Measurements from ENCODE around the gene BUD23. TPM values are rescaled to one million over a fixed set of nuclear protein-coding genes. Genes with fewer than 3 reads are reported as not detected.

The BUD23 gene
- total and polyA plus RNA-seq, 9 of the 15 experiments (the other 6 are each of a cell fraction or from before 2014, with no cell fraction given): 79.5 to 270 (median 150) TPM

DNA sequence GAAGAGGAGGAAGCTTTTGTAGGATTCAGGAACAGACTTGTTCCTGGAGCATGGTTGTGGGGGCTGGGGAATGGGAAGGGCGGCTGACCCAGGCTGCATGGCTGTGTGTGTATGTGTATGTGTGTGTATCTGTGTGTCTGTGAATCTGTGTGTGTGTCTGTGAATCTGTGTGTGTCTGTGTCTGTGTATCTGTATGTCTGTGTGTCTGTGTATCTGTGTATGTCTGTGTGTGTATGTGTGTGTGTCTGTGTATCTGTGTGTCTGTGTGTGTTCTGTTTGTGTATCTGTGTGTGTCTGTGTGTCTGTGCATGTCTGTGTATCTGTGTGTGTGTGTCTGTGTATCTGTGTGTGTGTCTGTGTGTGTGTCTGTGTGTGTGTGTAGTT lies 42.7 kb downstream of the BUD23 start (continued):
- TF ChIP-seq, protein P1, sequence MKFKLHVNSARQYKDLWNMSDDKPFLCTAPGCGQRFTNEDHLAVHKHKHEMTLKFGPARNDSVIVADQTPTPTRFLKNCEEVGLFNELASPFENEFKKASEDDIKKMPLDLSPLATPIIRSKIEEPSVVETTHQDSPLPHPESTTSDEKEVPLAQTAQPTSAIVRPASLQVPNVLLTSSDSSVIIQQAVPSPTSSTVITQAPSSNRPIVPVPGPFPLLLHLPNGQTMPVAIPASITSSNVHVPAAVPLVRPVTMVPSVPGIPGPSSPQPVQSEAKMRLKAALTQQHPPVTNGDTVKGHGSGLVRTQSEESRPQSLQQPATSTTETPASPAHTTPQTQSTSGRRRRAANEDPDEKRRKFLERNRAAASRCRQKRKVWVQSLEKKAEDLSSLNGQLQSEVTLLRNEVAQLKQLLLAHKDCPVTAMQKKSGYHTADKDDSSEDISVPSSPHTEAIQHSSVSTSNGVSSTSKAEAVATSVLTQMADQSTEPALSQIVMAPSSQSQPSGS (CRISPR knock-in tag; IDR thresholded peaks at IDR 0.05): no peak
- TF ChIP-seq, protein P2, sequence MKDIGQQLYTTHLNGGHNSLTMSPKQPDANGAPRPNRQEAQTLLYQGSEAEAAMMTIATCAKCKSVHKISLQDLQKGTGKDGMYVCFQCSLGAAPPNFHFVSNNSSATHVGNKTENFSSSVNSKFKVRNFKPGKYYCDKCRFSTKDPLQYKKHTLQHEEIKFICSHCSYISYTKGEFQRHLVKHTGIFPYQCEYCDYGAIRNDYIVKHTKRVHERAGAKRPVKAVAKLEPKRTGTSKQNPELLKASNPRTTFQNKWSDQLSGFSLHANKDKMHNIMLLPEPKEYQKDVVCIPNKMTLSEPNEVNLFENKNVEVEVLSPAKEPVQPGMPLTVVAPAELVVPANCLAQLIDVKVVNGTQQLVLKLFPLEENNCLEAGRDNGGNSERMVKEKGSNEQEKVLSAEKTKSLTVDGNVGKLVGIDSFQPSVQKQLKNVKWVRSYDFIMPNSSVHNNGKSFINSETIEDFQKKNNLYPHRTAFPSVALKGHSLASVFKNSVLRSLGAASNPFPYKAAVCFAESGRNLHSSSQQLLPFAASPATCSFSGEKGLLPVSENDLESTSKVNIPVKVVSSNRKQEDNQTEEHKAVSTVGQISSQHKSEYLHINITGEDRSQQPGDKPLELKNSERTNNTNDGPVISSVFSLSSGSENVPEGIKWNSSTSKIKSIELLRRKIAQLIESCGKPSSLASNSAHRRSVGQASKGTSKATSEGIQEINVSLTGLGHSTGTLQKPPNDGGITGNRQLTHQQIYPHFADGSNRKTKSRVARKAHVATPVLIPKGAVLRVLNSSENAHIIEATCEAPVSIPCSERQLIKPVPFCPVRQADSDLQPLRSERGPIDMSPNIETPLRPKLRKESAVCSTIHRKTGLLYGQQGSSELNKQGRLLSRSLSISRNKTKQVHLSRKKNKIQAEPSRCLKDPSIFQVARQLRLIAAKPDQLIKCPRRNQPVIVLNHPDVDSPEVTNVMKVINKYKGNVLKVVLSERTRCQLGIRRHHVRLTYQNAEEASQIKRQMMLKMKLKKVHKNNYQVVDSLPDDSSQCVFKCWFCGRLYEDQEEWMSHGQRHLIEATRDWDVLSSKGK (CRISPR knock-in tag; IDR thresholded peaks at IDR 0.05): no peak
- no peak for TF ChIP-seq ZNF778 (CRISPR knock-in tag; IDR thresholded peaks at IDR 0.05)
- TF ChIP-seq, protein P3, sequence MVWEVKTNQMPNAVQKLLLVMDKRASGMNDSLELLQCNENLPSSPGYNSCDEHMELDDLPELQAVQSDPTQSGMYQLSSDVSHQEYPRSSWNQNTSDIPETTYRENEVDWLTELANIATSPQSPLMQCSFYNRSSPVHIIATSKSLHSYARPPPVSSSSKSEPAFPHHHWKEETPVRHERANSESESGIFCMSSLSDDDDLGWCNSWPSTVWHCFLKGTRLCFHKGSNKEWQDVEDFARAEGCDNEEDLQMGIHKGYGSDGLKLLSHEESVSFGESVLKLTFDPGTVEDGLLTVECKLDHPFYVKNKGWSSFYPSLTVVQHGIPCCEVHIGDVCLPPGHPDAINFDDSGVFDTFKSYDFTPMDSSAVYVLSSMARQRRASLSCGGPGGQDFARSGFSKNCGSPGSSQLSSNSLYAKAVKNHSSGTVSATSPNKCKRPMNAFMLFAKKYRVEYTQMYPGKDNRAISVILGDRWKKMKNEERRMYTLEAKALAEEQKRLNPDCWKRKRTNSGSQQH (CRISPR knock-in tag; IDR thresholded peaks at IDR 0.05): peak; percentile 90
- TF ChIP-seq MAZ (CRISPR knock-in tag; conservative IDR thresholded peaks at IDR 0.05 in 1 of 2, IDR thresholded peaks at IDR 0.05 in 1 of 2): no peak
- no peak for TF ChIP-seq CBX1 (IDR thresholded peaks at IDR 0.05; ENCODE audit: low read depth)
- TF ChIP-seq, protein P4, sequence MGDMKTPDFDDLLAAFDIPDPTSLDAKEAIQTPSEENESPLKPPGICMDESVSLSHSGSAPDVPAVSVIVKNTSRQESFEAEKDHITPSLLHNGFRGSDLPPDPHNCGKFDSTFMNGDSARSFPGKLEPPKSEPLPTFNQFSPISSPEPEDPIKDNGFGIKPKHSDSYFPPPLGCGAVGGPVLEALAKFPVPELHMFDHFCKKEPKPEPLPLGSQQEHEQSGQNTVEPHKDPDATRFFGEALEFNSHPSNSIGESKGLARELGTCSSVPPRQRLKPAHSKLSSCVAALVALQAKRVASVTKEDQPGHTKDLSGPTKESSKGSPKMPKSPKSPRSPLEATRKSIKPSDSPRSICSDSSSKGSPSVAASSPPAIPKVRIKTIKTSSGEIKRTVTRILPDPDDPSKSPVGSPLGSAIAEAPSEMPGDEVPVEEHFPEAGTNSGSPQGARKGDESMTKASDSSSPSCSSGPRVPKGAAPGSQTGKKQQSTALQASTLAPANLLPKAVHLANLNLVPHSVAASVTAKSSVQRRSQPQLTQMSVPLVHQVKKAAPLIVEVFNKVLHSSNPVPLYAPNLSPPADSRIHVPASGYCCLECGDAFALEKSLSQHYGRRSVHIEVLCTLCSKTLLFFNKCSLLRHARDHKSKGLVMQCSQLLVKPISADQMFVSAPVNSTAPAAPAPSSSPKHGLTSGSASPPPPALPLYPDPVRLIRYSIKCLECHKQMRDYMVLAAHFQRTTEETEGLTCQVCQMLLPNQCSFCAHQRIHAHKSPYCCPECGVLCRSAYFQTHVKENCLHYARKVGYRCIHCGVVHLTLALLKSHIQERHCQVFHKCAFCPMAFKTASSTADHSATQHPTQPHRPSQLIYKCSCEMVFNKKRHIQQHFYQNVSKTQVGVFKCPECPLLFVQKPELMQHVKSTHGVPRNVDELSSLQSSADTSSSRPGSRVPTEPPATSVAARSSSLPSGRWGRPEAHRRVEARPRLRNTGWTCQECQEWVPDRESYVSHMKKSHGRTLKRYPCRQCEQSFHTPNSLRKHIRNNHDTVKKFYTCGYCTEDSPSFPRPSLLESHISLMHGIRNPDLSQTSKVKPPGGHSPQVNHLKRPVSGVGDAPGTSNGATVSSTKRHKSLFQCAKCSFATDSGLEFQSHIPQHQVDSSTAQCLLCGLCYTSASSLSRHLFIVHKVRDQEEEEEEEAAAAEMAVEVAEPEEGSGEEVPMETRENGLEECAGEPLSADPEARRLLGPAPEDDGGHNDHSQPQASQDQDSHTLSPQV (IDR thresholded peaks at IDR 0.05): no peak
- TF ChIP-seq, protein P5, sequence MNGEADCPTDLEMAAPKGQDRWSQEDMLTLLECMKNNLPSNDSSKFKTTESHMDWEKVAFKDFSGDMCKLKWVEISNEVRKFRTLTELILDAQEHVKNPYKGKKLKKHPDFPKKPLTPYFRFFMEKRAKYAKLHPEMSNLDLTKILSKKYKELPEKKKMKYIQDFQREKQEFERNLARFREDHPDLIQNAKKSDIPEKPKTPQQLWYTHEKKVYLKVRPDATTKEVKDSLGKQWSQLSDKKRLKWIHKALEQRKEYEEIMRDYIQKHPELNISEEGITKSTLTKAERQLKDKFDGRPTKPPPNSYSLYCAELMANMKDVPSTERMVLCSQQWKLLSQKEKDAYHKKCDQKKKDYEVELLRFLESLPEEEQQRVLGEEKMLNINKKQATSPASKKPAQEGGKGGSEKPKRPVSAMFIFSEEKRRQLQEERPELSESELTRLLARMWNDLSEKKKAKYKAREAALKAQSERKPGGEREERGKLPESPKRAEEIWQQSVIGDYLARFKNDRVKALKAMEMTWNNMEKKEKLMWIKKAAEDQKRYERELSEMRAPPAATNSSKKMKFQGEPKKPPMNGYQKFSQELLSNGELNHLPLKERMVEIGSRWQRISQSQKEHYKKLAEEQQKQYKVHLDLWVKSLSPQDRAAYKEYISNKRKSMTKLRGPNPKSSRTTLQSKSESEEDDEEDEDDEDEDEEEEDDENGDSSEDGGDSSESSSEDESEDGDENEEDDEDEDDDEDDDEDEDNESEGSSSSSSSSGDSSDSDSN (IDR thresholded peaks at IDR 0.05; ENCODE audit: borderline replicate concordance in 1 of 2, low read depth in 2 of 2, low read length in 2 of 2): no peak
- TF ChIP-seq HDGF (IDR thresholded peaks at IDR 0.05): peak; percentile 48; the same call in 1 of the 2 replicates
- TF ChIP-seq COPS2 (conservative IDR thresholded peaks at IDR 0.05): no peak
- TF ChIP-seq, protein P6, sequence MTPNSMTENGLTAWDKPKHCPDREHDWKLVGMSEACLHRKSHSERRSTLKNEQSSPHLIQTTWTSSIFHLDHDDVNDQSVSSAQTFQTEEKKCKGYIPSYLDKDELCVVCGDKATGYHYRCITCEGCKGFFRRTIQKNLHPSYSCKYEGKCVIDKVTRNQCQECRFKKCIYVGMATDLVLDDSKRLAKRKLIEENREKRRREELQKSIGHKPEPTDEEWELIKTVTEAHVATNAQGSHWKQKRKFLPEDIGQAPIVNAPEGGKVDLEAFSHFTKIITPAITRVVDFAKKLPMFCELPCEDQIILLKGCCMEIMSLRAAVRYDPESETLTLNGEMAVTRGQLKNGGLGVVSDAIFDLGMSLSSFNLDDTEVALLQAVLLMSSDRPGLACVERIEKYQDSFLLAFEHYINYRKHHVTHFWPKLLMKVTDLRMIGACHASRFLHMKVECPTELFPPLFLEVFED (CRISPR knock-in tag; conservative IDR thresholded peaks at IDR 0.05): peak; percentile 28; the same call in 1 of the 2 replicates
- no peak for TF ChIP-seq ZNF121 (CRISPR knock-in tag; conservative IDR thresholded peaks at IDR 0.05)
- no peak for TF ChIP-seq HCFC1 (IDR thresholded peaks at IDR 0.05; ENCODE audit: low read depth, low read length)
